Measurements from ENCODE around the gene PIBF1.

DNA sequence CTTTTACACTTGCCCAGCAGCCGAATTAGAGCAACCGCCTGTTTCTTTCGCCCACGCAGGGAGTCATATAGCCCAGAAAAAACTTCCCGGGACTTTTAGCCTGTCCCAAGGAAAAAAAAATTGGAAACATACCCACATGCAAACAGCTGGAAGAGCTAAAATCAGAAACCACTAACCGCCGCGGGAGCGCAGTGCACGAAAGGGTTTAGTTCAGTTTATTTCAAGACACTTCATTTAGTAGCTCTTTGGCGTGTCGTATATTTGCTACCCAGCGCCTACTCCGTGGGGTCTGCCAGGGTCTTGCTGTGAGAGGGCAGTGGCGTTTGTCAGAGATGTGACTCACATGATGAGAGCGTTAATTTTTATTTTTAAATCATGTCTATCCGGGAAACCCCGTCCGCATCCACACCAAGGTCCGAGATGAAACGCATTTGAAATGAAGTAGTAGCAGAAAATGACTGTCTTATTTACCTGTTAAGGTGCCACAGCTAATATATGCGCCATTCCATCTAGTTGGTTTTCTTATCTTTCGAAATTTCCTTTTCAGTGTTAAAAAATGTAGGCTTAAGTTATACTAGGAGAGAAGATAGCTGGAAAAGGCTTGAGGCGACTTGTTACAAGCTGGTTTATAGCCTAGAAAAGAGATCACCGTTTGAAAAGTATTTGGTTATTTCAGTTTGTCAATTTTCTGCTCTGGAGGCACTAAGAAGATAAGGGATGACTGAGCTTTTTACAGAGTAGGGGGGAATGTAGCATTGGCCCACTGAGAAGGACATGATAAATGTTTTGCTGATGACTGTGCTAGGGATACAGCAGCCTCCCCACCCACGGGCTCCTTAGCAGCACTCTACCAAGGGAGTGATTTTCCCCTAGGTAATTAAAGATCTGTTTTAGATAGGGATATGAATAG lies 278.6 kb downstream of the PIBF1 start:
- TF ChIP-seq, protein P1, sequence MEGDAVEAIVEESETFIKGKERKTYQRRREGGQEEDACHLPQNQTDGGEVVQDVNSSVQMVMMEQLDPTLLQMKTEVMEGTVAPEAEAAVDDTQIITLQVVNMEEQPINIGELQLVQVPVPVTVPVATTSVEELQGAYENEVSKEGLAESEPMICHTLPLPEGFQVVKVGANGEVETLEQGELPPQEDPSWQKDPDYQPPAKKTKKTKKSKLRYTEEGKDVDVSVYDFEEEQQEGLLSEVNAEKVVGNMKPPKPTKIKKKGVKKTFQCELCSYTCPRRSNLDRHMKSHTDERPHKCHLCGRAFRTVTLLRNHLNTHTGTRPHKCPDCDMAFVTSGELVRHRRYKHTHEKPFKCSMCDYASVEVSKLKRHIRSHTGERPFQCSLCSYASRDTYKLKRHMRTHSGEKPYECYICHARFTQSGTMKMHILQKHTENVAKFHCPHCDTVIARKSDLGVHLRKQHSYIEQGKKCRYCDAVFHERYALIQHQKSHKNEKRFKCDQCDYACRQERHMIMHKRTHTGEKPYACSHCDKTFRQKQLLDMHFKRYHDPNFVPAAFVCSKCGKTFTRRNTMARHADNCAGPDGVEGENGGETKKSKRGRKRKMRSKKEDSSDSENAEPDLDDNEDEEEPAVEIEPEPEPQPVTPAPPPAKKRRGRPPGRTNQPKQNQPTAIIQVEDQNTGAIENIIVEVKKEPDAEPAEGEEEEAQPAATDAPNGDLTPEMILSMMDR (IDR thresholded peaks at IDR 0.05) = no peak
- no peak for TF ChIP-seq POLR2A (IDR thresholded peaks at IDR 0.05)
